GM12865 (cell line): ENCODE results near the gene STUB1.

ENCODE experiments used
- DNase-seq: peaks from one replicate; pipeline ENCODE4 v3.0.0; 2010; ENCODE audit warnings: low read depth
- H3K4me3 ChIP-seq: 2 replicates; pipeline ENCODE4 v1.5.1; 2011; ENCODE audit warnings: mild to moderate bottlenecking, low read depth, low read length, control low read depth
- TF ChIP-seq, protein P1 (sequence below): IDR thresholded peaks from 2 replicates; pipeline ENCODE4 v1.5.1; 2011; ENCODE audit warnings: low read length, control low read depth, low read depth, inconsistent platforms; ENCODE audit not compliant: insufficient read depth; ENCODE audit errors: missing control alignments

Gene STUB1

DNA sequence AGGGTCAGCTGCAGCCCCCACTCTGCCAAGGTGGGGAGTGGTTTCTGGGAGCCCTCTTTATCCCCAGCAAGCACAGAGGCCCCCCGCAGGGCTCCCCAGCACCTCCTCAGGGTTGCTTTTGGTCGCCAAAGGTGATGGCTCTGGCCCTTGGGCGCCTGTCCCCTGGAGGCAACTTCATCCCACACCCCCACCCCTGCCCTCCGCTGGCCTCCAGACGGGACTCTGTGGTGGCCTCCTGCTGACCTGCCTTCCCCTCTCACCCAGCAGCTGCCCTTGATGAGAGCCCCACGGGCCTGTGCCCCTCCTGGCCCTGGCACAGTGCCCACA lies 20.1 kb upstream of the STUB1 start:
- TF ChIP-seq, protein P1, sequence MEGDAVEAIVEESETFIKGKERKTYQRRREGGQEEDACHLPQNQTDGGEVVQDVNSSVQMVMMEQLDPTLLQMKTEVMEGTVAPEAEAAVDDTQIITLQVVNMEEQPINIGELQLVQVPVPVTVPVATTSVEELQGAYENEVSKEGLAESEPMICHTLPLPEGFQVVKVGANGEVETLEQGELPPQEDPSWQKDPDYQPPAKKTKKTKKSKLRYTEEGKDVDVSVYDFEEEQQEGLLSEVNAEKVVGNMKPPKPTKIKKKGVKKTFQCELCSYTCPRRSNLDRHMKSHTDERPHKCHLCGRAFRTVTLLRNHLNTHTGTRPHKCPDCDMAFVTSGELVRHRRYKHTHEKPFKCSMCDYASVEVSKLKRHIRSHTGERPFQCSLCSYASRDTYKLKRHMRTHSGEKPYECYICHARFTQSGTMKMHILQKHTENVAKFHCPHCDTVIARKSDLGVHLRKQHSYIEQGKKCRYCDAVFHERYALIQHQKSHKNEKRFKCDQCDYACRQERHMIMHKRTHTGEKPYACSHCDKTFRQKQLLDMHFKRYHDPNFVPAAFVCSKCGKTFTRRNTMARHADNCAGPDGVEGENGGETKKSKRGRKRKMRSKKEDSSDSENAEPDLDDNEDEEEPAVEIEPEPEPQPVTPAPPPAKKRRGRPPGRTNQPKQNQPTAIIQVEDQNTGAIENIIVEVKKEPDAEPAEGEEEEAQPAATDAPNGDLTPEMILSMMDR, result no peak
- H3K4me3 ChIP-seq, result no peak overlapping the region
- DNase-seq, result no peak

DNA sequence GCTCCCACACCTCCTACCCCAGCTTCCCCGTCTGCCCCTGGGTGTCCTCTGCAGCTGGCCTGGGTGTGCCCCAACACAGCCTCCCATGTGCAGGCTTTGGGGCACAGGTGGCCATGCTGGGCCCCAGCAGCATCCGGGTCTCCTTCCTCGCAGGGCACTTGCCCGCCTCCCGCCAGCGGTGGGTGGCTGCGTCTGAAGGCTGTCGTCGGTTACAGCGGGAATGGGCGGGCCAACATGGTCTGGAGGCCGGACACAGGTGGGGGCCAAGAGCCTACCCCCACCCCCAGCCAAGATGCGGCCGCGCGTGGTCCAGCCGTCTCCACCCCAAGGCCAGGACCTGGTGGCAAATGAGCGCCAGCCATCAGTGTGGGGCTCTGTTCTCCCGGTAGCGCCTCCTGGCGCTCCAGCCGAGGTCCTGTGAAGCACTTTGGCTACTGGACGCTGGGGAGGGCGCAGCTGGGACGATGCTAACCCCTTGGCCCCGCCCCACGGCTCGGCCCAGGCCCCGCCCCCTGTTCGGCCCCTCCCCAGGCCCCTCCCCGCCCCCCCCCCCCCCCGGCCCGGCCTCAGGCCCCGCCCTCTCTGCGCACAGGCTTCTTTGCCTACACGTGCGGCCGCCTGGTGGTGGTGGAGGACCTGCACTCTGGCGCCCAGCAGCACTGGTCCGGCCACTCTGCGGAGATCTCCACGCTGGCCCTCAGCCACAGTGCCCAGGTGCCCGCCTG lies 19.6 kb upstream of the STUB1 start:
- H3K4me3 ChIP-seq, result no peak overlapping the region
- TF ChIP-seq, protein P1, result peak; percentile 39
- peak; percentile 92 for DNase-seq

DNA sequence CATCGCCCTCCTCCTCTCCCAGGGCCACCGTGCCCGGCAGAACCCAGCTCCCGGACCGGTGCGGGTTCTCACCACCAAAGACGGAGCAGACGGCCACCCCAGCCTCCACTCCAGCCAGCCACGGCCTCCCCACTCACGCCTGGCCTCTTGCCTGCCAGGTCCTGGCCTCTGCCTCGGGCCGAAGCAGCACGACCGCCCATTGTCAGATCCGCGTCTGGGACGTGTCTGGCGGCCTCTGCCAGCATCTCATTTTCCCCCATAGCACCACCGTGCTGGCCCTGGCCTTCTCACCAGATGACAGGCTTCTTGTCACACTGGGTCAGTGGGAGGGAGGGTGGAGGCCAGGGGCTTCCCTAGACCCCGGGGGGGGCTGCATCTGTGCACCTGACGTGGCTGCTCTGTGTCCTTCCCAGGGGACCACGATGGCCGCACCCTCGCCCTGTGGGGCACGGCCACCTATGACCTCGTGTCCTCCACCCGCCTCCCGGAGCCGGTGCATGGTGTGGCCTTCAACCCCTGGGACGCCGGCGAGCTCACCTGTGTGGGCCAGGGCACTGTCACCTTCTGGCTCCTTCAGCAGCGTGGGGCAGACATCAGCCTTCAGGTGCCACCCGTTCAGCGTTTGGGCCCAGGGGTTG lies 18.9 kb upstream of the STUB1 start:
- TF ChIP-seq, protein P1, result no peak
- no peak overlapping the region for H3K4me3 ChIP-seq
- DNase-seq, result no peak

DNA sequence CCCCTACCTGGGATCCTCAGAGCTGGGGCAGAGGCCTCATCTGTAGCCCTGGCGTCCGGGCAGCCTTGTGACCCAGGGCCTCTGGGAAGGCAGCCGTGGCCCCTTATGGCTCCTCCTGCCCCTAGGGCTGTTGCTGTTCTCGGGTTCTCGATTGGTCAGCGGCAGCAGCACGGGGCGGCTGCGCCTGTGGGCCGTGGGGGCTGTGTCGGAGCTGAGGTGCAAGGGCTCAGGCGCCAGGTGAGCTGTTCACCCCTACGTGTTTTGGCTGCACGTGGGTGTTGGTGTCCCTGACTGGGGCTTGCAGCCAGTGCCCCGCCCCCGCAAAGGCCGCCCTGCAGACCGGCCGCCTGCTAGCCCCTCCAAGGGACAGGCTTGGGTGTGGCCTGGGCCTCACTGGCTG lies 18.1 kb upstream of the STUB1 start:
- H3K4me3 ChIP-seq, result no peak overlapping the region
- TF ChIP-seq, protein P1, result no peak
- no peak for DNase-seq

DNA sequence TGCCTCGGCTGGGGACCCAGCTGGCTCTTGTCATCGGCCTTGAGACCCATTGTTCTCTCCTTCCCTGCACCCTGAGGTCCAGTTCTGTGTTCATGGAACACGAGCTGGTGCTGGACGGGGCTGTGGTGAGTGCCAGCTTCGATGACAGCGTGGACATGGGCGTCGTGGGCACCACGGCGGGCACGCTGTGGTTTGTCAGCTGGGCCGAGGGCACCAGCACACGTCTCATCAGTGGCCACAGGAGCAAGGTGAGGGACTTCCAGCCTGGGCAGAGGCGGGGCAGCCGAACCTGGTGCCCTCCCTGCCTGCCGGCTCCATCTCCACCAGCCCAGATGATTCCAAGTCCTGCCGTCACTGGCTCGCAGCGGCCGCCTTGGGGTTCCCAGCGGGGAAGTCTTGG lies 17.6 kb upstream of the STUB1 start:
- H3K4me3 ChIP-seq, result no peak overlapping the region
- TF ChIP-seq, protein P1, result no peak
- no peak for DNase-seq

DNA sequence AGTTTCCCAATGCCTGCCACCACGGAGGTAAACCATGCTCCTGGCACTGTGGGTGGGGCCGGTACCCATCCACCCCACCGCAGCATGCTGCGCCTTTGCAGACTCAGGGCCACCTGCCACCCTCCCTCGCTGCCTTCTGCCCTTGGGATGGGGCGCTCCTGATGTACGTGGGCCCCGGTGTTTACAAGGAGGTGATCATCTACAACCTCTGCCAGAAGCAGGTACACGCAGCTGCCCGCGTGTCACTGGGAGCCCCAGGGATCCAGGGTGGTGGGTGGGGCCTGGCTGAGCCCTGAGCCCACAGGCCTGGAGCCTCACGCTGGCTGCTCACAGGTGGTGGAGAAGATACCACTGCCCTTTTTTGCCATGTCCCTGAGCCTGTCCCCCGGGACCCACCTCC lies 13.6 kb upstream of the STUB1 start:
- H3K4me3 ChIP-seq, result no peak overlapping the region
- no peak for DNase-seq
- TF ChIP-seq, protein P1, result no peak
